Stimulated activated CD8-positive, alpha-beta memory T cell treated with anti-CD3 and anti-CD28 coated beads, Interleukin-4, amount 100 ng/mL, for 4 hours (primary cell): ENCODE measurements around the gene PRDM16.

ENCODE experiments used
- DNase-seq, 2 donors: peaks; one replicate each; pipeline ENCODE4 v3.0.0-alpha.2; 2020; ENCODE audit warnings: low read depth in 2 of 2, low spot score in 1 of 2

PRDM16 gene

DNA sequence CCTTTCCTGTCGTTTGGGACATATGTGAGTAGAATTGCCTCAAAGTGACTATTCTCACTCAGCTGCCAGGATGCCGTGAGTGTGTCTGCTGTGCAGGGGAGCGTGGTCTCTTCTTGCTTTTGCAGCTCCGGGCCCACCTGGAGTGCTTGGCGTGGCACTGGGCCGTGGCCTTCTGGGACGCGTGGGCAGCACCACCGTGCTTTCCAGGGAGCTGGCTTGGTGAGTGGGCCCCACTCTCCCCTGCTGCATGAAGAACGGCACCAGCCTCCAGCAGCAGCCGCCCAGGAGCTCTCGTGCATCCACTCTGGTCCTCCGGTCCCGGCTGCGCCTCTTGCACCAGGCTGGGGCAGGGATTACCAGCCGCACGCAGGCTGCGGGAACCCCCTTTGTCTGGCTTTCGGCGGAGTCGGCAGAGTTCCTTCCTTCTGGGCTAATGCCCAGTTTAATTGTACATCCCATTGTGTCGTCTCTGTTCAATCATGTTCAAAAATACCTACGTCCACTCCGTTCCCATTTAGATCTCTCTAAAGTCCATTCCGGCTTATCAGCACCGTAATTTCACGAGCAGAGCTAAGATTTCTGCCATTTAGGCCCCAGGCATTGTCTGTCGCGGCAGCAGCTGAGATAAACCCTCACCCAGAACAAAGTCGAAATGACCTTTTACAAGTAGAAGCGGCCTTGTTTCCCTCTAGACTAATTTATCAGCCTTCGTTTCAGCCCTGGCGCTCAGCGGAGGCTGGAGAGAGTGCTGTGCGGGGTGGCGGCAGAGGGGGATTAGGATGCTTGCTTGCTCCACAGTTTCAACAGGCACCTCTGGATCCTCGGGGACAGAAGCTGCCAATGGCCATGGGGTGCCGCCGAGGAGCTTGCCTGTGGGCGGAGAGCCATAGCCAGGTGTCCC, 129.6 kb downstream of the PRDM16 start:
- no peak for DNase-seq

DNA sequence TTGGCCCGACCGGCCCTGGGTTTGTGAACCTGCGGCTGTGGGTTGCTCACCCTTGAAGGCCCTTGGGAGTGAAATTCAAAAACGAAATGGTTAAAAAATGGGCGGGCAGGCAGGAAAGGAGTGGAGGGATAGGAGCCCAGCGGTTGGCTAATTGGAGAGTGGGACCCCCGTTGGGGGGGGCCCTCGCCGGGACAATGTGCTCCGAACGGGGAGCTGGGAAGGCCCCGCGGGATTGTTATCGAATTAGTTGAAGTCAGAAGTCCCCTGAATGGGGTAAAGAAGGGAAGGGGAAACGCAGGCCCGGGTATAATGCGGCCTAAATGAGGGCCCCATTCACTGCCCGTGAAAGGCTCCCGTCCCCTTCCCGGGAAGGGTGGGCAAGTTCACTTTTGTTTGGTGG, 135.7 kb downstream of the PRDM16 start:
- no peak for DNase-seq

DNA sequence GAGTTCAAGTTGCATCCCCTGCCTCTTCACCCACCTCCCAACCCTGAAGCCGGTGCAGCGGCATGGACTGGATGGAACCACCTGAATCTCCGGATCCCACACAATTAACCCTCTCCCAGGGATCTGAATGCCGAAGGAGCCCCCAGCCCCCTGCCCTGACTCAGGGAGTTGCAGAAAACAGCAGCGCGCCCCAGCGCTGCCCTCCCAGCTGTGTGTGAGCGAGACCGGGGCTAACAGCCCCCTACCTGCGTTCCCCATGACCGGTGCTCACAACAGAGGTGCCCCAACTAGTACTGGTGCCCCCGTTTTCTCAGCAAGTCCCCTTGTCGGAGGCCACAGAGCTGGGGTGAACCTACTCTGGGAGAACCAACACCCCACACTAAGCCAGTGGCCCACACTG, 136.8 kb downstream of the PRDM16 start:
- DNase-seq = no peak

DNA sequence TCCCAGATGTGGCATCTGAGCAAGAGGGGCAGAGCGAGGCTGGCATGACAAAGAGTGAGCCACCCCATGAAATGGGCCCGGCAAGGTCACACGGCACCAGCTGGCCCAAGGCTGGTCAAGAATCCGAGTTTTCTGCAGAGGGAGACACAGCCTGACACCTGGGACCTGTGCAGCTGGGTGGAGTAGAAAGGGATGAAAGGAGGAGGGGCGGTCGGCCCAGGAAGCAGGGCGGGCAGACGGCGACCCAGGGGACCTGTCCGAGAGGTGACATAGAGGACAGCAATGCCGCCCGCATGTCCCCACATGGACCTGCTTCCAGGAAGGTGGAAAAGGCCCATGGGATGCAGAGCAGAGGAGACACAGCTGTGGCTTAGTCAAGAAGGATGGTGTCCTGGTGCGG, 137.7 kb downstream of the PRDM16 start:
- DNase-seq = no peak

DNA sequence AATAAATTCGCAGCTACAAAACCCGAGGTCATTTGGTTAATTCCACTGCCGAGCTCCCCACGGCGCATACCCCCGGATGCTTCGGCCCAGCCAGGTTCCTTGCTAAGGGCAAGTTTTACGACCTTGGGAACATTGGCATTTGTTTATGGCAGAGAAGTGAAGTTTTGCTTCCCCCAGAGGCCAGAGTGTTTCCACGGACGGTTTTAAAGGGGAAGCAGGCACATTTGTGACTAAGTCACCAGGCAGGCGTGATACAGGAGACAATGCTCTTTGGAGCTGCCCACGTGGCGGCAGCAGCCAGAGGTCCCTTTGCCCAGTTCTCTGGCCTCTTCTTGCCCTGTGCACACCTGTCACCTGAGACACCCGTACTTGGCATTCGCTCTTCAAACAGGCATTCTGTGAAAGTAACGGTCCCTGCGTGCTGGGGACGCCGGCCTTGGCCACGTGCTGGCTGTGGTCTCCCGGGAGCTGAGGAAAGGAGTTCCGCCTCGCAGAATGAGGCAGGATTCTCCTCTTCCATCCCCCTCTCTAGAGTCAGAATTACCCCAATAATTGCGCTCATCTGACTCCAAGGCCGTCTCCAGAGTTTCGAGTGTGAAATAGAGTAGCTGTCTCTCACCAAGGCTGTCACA, 138.3 kb downstream of the PRDM16 start:
- no peak for DNase-seq

DNA sequence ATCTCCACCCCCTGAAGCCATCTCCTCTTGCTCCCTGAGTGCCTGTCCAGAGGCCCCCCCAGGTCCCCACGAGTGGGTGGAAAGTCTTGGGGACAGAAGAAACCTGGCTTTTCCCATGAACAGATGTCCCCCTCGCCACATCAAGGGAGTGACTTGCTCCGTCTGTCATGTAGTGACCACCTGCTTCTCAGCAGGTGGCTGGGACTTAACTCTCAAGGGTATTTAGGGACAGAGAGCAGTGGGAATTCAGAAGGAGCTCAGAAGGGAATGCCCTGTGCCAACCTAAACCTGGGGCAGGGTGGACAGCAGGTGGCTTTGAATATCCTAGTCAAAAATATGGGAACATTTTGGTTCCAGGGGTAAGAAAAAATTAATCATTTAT, 139.8 kb downstream of the PRDM16 start:
- DNase-seq = no peak

DNA sequence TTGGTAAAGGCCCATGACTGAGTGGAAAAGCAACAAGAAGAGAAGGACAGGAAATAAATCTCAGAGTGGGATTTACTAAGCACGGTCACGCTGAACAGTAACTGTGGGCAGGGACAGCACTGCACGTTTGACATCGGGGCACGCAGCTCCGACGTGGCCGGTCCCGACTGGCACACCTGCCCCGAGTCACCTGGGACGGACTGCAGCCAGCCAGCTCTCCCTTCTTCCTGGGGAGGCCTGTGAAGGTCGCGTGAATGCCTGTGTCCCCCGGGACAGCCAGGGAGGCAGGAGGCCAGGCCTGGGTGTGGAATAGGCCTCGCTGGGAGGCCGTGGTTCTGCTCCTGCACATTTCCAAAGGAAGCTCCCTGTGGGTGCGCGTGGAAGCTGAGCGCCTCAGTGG, 140.2 kb downstream of the PRDM16 start:
- no peak for DNase-seq

DNA sequence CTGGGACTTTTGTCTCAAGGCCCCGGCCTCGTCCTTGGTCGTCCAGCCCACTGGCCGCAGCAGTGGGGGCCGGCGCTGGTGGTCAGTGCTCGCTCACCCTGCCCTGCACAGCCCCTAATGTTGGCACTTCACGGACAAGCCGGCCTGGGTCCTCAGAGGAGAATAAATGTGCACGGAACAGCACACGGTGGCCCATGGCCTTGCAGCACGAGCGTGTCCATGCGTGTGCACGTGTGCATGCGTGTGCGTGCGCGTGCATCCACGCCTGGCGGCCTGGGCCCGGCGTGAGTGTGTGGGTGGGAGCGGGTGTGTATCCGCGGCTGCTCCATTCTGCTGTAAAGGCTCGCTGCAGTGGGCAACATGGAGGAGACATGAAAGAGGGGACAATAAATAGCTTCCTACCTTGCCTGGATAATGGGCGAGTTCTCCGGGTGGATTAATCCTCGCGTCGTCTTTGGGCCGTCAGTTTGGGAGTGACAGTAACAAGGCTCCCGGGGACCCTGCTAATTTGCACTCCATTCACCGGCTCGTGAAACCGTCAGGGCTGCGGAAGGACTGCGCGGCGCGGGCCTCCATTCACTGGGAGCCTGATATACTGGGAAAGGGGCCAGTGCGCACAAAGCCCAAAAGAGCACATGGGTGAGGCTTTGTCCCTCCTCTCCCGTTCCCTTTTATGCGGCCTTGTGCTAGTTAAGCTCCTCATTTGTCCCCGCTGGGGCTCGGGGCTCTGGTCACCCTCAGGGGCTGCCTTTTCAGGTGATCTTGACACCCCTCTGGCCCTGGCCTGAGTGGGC, 142.8 kb downstream of the PRDM16 start:
- DNase-seq = no peak

DNA sequence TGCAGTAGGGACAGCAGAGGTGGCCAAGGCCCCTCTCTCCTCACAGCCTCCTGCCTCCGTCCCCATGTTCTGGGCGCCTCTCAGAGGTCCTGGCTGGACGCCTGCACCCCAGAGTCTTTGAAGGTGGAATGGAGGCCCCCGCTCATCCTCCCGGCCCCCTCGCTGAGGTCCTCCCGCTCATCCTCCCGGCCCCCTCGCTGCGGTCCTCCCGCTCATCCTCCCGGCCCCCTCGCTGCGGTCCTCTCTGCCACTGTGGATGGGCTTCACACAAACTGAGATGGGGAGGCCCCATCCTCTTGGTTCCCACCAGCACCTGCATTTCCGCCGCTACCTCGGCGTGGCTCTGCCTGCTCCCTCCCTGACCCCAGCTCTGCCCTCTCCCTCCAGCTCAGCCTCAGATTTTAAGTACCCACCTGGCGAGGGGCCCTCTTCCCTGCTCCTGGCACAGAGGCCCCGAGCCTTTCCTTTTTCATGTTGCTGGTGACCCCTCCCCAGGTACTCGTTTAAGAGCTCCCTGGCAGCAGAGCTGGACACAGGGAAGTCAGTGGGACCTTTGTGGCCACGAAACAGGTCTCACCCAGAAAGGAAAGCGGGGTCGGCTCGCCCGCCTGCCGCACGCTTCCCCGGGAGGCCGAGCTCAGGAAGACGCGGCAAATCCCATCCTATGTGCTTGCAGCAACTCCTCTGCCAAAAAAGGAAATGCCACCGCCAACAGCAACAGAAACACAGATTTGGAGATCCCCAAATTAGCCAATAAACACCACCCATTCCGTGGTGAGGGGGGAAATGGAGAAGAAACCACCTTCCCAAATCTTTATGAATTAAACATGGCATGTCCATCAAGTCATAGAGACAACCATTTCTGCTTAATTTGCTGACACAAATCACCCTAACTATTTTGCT, 143.7 kb downstream of the PRDM16 start:
- no peak for DNase-seq

DNA sequence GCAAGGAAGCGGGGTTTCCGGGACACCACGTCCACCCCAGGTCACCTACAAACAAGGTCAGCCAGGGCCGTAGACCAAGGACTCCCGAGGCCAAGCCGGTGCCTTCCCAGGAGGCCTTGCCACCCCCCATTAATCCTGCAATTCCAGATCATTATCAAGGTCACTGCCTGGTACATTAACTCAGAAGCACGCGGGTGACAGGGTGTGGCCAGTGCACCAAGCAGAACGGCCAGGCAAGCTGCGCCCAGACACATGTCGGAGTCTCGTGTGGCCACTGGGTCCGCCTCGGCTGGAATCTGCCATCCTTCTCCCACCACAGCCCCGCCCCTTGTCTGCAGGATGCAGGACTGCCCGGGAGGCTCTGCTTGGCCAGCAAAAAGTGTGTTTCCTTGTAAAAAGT, 144.7 kb downstream of the PRDM16 start:
- DNase-seq = no peak

DNA sequence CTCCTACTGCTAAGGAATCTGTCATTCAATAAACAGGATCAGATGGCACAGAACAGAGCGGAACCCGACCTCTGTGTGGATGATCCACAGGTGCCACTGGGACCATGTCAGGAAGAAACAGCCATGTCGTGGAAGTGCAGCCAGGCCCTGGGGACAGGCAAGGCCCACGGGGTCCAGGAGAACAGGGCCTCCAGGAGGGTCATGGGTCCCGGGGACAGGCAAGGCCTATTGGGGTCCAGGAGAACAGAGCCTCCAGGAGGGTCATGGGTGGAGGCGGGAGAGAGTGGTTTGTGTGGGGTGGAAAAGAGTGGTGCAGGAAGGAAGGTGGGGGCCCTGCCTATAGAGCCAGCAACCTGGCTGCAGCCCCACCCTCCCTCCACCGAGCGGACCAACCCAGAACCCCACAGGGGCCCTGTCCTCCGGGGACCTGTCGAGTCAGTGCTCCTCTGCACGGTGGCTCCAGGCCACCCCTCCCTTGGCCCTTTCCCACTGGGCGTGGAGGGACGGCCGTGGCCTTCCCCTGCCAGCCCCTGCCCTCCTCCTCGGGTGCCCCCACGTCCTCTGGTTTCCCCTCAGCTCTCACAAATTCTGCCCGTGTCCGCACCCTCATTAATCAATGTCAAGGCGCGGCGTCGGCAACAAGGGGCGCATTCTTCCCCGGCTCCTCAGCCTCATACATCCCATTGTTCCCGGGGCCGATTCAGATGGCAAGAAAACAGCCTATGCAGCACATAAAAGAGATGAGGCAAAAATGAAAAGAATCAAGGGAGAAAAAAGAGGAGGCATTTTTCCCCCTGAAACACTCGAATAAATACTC, 146.4 kb downstream of the PRDM16 start:
- no peak for DNase-seq

DNA sequence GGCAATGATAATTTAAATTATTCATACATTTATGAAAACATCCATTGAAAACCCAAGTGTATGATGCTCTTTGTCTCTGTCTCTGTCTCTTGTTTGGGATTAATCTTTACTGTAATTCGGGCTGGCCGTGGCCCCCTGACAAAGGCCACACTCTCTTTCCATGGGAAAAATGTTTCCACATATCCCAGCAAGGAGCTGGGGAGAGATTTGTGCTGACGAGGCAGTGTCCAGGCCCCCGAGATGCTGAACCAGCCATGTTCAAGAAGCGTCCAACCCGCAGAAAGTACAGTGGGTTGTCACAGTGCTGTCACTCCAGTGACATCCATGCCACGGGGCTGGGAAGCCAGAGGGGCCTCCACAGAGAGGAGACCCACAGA, 147.0 kb downstream of the PRDM16 start:
- DNase-seq = no peak

DNA sequence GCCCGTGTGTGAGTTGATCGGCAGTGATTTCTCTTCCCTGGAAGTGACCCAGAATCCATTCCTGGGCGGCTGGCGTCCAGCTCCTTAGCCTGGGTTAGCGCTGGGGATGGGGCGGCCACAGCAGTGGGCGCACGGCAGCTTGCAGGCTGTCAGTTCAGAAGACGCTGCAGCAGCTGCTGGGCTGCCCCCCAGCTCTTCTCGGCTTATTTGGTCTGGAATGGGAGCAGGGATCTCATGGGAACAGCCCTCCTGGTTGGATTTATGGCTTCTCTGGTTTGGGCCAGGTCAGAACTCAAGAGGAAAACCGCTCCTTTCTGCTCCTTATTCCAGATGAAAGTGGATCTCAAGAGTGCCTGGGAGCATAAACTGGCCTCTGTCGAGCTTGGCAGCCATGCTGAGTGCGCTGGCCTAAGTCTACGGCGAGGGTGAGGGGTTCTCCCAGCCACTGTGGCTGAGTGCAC, 148.2 kb downstream of the PRDM16 start:
- DNase-seq = no peak

DNA sequence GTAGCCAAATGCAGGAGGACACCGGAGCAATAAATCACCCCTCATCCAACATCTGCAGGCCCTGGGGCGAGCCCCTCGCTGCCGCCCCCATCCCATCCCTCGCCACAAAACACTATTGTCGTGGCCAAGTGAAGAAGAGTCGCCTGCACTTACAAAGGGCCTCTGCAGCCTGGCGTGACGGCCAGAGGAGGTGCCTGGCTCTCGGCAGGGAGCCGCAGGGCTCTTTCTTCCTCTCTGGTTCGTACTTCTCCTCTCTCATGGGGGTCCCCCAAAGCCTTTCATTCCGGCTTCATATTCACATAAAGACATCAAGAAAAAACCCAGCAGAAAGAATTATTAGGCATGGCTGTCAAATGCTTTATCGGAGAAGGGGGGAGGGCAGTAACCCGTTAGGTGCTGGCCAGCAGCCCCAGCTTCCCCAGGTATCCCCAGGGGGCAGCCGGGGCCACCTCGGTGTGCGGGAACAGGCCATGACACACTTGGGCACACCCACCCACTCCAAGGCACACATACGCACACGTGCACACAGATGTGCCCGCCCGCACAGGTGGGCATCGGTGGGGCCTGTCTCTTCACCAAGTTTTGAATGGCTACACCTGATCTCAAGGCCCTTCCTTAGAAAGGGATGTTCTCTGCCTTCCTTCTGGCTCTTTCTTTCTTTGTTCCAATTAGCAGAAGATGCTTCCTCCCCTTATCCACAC, 149.1 kb downstream of the PRDM16 start:
- no peak for DNase-seq

DNA sequence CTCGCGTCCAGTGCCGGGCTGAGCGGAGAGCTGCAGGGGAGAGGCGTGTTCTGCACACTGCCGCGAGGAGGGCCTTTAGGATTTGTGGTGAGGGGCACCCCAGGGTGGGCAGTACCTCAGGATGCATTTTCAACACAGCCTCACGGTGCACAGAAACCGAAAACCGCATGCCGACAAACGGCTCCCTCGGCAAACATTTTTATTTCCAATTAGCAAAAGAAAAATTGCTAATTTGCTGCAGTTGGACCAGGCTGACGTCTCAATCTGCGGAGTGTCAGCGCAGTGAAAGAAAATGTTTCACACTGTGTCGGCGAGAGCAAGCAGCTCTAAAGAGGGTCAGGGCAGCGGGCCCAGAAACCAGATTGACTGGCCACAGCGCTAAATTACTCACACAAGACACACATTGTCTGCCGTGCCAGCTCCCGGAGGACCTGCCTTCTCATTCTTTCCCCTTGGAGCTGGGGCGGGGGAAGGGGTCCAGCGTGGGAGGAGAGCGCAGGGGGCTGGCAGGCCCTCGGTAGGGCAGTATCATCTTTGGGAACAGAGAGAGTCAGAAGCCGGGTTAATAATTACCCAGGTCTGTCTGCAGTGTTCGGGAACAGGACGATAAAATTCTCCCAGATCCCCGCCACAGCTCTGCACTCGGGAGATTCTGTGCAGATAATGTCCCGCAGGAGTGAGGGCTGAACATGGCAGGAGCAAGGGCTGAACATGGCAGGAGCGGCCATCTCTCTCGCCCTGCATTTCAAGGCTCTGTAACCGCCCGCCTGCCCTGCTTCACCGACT, 150.2 kb downstream of the PRDM16 start:
- no peak for DNase-seq

DNA sequence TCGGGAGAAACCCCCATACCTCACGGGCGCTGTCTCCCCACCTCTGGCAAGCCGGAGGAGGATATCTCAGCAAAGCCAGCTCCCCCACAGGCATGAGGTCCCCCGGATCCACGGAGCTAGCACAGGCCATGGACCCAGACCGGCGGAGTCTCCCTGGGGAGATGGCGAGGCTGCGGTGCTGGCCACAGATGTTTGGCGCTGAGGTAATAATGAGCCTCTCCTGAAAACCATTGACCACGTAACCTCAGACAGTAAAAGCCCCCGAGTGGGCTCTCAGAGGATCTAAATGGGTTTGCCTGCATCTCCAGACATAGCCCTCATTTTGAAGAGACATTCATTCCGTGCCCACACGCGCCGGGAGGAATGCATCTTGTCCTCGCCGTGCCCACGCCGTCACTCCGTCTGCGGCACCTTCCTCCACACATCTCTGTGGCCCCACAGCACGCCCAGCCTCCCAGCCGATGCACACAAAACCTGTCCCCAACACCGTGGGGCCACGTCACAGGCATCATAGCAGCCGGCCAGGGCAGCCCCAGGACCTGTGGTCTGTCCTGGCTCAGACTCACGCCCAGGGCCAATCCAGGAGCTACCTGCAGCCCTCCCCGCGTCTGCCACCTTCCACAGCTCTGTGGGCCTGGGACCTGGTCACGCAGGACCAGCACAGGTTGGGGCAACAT, 150.9 kb downstream of the PRDM16 start:
- DNase-seq = no peak

DNA sequence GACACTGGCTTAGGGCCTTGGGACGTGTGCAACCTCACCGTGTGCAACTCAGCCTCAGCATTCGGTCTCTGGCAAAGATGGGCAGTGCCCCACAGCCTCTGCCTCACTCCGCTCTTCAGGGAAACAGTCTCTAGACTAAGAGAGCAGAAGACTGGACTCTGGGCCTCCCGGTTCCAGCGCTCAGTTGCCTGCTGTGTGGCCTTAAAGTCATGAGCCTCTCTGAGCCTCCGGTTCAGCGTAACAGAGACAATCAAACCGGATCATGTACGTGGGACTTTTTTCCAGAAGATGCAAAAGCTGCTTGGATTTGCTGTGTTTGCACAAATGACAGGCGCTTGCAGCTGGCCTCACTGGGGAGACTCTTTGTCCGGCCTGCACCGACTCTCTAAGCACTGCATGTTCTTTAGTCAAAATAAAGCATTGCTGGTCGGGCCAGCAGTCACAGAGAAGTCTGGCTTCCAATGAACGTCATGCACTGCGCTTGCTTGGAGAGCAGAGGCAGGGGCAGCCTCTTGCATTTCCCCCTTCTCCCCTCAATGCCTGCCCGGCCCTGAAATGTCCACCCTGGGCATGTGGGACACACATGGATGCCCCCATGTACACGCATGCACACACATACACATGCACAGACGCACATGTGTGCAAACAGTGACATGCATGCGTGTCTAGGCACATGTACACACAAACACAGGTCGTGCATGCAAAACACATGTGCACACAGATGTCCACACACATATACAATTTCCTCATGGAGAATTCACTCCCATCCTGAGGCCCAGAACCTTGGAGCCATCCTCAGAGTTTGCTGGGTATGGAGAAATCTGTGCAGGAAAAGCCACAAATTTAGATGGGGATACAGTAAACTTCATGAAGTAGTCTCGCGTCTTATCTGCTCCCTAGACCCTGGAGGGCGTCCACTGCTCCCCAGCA, 152.4 kb downstream of the PRDM16 start:
- no peak for DNase-seq
